A673 (cell line): Measurements from ENCODE around the gene CEP57L1. TPM values are rescaled to one million over a fixed set of nuclear protein-coding genes. Genes with fewer than 3 reads are reported as not detected.
"Not testable (repeated sequence)": the region's sequence is repeated elsewhere in the genome, so short reads cannot be mapped to it uniquely, and the experiment has no call there.

Experiments
- BruUV-seq: library from RNA; stranded (reverse); fragments of 400-500 nt; replicated peaks from 2 replicates; lab custom pipeline; 2021; lab: Mats Ljungman, UMichigan
- CTCF ChIA-PET: fragments of 300-600 bp; sonication (Branson Sonifier 250); formaldehyde crosslinking; loops from one replicate; lab custom pipeline; 2022; ENCODE audit warnings: antibody characterized with exemption; lab: Charles Lee
- POLR2A ChIA-PET: fragments of 300-600 bp; sonication (Branson Sonifier 250); formaldehyde crosslinking; loops from one replicate; lab custom pipeline; 2022; ENCODE audit warnings: antibody characterized with exemption; ENCODE audit not compliant: low non-redundant PET; lab: Charles Lee
- DNase-seq: peaks from one replicate; pipeline ENCODE4 v3.0.0-alpha.2; 2015; ENCODE audit warnings: low spot score
- H3K27ac ChIP-seq: fragments of 200-600 bp; sonication (generic); 2 replicates; pipeline ENCODE4 v1.5.1; 2016; ENCODE audit warnings: mixed run types, low read depth, mild to moderate bottlenecking, mixed read lengths, antibody characterized with exemption, low read length; ENCODE audit not compliant: poor library complexity, severe bottlenecking
- H3K27me3 ChIP-seq: fragments of 200-600 bp; sonication (generic); replicated peaks from 2 replicates; pipeline ENCODE4 v1.6.1; 2017; ENCODE audit warnings: mixed run types, low read depth, mild to moderate bottlenecking, mixed read lengths, antibody characterized with exemption, low read length; ENCODE audit not compliant: insufficient read depth, poor library complexity
- H3K36me3 ChIP-seq: fragments of 200-600 bp; sonication (generic); 2 replicates; pipeline ENCODE4 v1.6.1; 2016; ENCODE audit warnings: mixed run types, mild to moderate bottlenecking, mixed read lengths, antibody characterized with exemption, low read length; ENCODE audit not compliant: insufficient read depth, poor library complexity, severe bottlenecking
- H3K4me1 ChIP-seq: fragments of 200-600 bp; sonication (generic); 2 replicates; pipeline ENCODE4 v1.6.1; 2017; ENCODE audit warnings: mixed run types, mild to moderate bottlenecking, mixed read lengths, antibody characterized with exemption, low read length; ENCODE audit not compliant: insufficient read depth, poor library complexity, severe bottlenecking
- H3K4me3 ChIP-seq: fragments of 200-600 bp; sonication (generic); 2 replicates; pipeline ENCODE4 v1.5.1; 2016; ENCODE audit warnings: low read depth, mixed run types, mild to moderate bottlenecking, mixed read lengths, low read length; ENCODE audit not compliant: poor library complexity, severe bottlenecking
- H3K9me3 ChIP-seq: fragments of 200-600 bp; sonication (generic); 2 replicates; pipeline ENCODE4 v1.6.1; 2016; ENCODE audit warnings: mixed run types, low read depth, mild to moderate bottlenecking, mixed read lengths, antibody characterized with exemption, low read length; ENCODE audit not compliant: poor library complexity, severe bottlenecking
- CTCF ChIP-seq: fragments of 300-800, 200-600 bp; sonication (generic); conservative IDR thresholded peaks from 2 replicates; pipeline ENCODE4 v1.5.1; 2017; ENCODE audit warnings: low read depth, mild to moderate bottlenecking, antibody characterized with exemption, low read length, moderate library complexity, mixed read lengths
- EZH2 ChIP-seq: fragments of 200-600 bp; sonication (generic); IDR thresholded peaks from 2 replicates; pipeline ENCODE4 v1.6.1; 2017; ENCODE audit warnings: borderline replicate concordance, low read depth, mild to moderate bottlenecking, mixed read lengths, antibody characterized with exemption, low read length; ENCODE audit not compliant: poor library complexity, severe bottlenecking
- intact Hi-C: fragments of 100-400 bp; cut with micrococcal nuclease; formaldehyde crosslinking; loops from one replicate; pipeline ENCODE4 v1.10.0; 2022; ENCODE audit not compliant: unreplicated experiment
- total RNA-seq: library from RNA; stranded (reverse); gene quantifications from 2 replicates; pipeline ENCODE4 v1.2.3, GENCODE V29; 2021

CEP57L1 gene
- total RNA-seq, 1 experiment from 2014 or later = 25.7 TPM

DNA sequence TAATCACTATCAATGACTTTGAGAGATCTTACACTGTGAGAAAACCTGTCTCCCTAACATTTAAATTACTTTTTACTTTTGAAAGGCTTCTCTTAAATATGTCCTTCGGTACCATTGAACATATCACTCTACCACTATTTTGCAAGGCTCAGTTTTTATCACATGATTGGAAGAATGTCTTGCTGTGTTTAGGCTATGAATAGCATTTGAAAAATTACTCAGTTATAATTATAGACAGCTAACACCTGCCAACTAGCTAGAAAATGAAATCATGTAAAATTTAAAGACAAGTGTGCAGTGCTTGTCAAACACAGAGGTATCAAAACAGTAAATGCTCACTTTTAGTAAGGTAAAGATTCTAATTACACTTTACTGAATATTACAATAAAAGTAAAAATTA is 11.7 kb upstream of the CEP57L1 start:
- Histone ChIP-seq H3K27ac (no peak overlapping the region), H3K4me1 (no peaks in the 10 kb centered on the region), H3K36me3 (no peaks in the 10 kb centered on the region), H3K9me3 (no peaks in the 10 kb centered on the region), H3K4me3 (no peak overlapping the region), H3K27me3 (no peaks in the 10 kb centered on the region)
- ChIA-PET POLR2A (no interaction called here), CTCF (no interaction called here)
- no peak for DNase-seq
- no TSS peak for BruUV-seq
- no peak for TF ChIP-seq EZH2
- TF ChIP-seq CTCF = no peak
- intact Hi-C loops = no loop called here

DNA sequence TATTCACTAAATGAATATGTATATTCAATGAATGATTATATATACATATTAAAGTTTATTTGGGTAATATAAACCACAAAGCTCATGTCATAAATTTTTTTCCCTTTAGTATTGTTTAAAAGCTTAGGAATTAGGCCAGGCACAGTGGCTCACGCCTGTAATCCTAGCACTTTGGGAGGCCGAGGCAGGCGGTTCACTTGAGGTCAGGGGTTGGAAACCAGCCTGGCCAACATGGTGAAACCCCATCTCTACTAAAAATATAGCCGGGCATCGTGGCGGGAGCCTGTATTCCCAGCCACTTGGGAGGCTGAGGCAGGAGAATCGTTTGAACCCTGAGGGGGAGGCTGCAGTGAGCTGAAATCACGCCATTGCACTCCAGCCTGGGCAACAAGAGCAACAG is 11.2 kb upstream of the CEP57L1 start:
- H3K9me3 ChIP-seq, H3K36me3 ChIP-seq, POLR2A ChIA-PET, H3K4me1 ChIP-seq, DNase-seq, BruUV-seq, H3K27me3 ChIP-seq, H3K27ac ChIP-seq, H3K4me3 ChIP-seq, intact Hi-C loops, CTCF ChIA-PET: not testable (repeated sequence)

DNA sequence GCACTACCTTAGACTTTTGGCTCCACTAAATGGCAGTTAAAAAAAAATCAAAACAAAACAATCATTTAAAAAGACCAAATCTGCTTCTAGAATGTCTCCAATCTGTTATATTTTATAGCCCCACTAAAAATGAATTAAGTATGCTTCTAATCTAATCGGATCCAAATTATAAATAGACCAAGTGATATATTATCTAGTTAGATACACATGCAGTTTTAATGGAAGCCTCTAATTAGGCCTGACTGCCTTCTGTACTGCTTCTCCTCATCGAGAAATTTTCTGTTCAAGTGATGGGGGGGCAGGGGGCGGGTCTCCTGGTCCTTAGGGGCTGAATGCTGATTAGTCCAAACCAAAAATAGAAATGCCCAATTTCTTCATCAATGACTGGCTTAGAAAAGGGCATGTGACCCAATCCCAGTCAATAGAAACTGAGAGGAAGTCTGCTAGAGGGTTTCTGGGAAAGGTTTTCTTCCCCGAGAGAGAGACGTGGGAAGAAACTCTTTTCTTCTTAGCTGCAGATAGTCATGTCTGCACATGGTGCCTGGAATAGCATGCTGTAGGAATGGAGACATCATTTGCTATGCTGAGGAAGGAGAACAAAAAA is 7.5 kb upstream of the CEP57L1 start:
- CTCF ChIA-PET = no interaction called here
- intact Hi-C loops = no loop called here
- no peaks in the 10 kb centered on the region for H3K36me3 ChIP-seq
- H3K4me3 ChIP-seq = no peak overlapping the region
- POLR2A ChIA-PET = no interaction called here
- H3K4me1 ChIP-seq = peaks cover 7% of the 10 kb centered on the region
- no TSS peak for BruUV-seq
- H3K27me3 ChIP-seq = no peaks in the 10 kb centered on the region
- no peak for DNase-seq
- no peak overlapping the region for H3K27ac ChIP-seq
- H3K9me3 ChIP-seq = no peaks in the 10 kb centered on the region
- no peak for TF ChIP-seq EZH2
- TF ChIP-seq CTCF = no peak

DNA sequence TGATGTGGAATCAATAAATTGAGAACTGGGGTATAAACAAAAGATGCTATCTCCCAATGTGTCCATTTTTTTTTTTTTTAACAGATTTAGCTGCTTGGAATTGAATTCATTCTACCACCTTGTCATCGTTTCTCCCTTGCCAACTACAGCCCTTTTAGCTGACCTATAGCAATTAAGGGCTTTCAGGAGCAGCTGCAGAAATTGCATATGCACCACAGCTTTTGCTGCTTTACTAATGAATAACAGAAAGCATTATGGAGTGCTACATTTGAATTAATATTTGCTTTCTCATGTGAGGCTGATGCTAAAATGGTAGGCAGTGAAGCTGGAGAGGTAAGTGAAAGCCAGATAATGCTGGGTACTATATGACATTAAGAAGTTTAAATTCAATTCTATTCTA is 6.3 kb upstream of the CEP57L1 start:
- DNase-seq = no peak
- no peaks in the 10 kb centered on the region for H3K27me3 ChIP-seq
- BruUV-seq = no TSS peak
- no peak overlapping the region for H3K27ac ChIP-seq
- ChIA-PET CTCF (no interaction called here), POLR2A (no interaction called here)
- H3K4me1 ChIP-seq = peaks cover 15% of the 10 kb centered on the region
- no peaks in the 10 kb centered on the region for H3K36me3 ChIP-seq
- no peak for TF ChIP-seq CTCF
- TF ChIP-seq EZH2 = no peak
- intact Hi-C loops = no loop called here
- no peak overlapping the region for H3K4me3 ChIP-seq
- no peaks in the 10 kb centered on the region for H3K9me3 ChIP-seq
